Pancreas (tissue), 10 donors: ENCODE results near the gene MCM3AP. TPM values are rescaled to one million over a fixed set of nuclear protein-coding genes. Genes with fewer than 3 reads are reported as not detected.

ENCODE experiments used
- ATAC-seq, 4 donors: fragments of 200-7000 bp; cut with Tn5 transposase; one replicate each; pipeline versions ENCODE4 v1.8.0 to v1.9.1; 2020; ENCODE audit warnings: mild to moderate bottlenecking in 4 of 4, moderate library complexity in 4 of 4
- DNase-seq, 6 donors: peaks; one replicate each; pipeline ENCODE4 v3.0.0-alpha.2; 2020
- FAIRE-seq: peaks from 2 replicates; lab custom pipeline; 2012; peaks lifted over from hg19 to GRCh38; lab: Jason Lieb, UNC
- H3K27ac ChIP-seq, 4 donors: fragments of 200-600 bp; sonication (generic); 1 replicate in 3 of 4; 2 replicates in 1 of 4; pipeline versions ENCODE4 v1.5.0 to v1.8.0; 2020
- H3K27me3 ChIP-seq, 4 donors: fragments of 200-600 bp; one replicate each; pipeline ENCODE4 v1.8.0; 2021
- H3K36me3 ChIP-seq, 3 donors: fragments of 200-600 bp; sonication (generic) in 1 of 3; one replicate each; pipeline versions ENCODE4 v1.5.0 to v1.8.0; 2020 to 2021
- H3K4me1 ChIP-seq, 3 donors: fragments of 200-600 bp; one replicate each; pipeline ENCODE4 v1.8.0; 2021
- H3K4me3 ChIP-seq, 4 donors: fragments of 200-600 bp; sonication (generic) in 2 of 4; one replicate each; pipeline versions ENCODE4 v1.5.0 to v1.8.0; 2020 to 2021
- H3K9me3 ChIP-seq, 4 donors: fragments of 200-600 bp; one replicate each; pipeline ENCODE4 v1.8.0; 2021
- CTCF ChIP-seq, 4 donors: fragments of 200-600 bp; sonication (generic) in 3 of 4; IDR thresholded peaks; one replicate each; pipeline versions ENCODE4 v1.5.0 to v1.8.0; 2021; ENCODE audit warnings: antibody characterized with exemption in 4 of 4
- WGBS, 2 donors: extraction: QIAGEN DNeasy Blood & Tissue Kit; methylation state at CpG; one replicate each; pipeline ENCODE4 v1.1.7; 2013; 5-methylcytosine and 5-hydroxymethylcytosine counted together
- intact Hi-C, 3 donors: fragments of 100-400 bp; cut with DNase I; formaldehyde crosslinking; loops; one replicate each; pipeline versions ENCODE4 v1.11.1 to v1.14.2; 2022
- polyA plus RNA-seq, 2 donors: library from polyadenylated mRNA; stranded (reverse); fragments of 200-250 nt; gene quantifications; one replicate each; pipeline ENCODE4 v1.2.3, GENCODE V29; 2013
- total RNA-seq, 6 donors: library from RNA; stranded (reverse); fragmentation: NEBNext Ultra II Directional in 4 of 6; extraction: Animal tissue kit (Norgen Biotek cat#: 25700) in 4 of 6; gene quantifications; one replicate each; pipeline versions ENCODE4 v1.2.1 to v1.2.4, GENCODE V29; 2021 to 2023
- donor health status: healthy with polysubstance abuse.
- donor health status: DM: no; HTN: no; CAD: no; lungs with moderate emphysema.
- donor health status: DM: no; HTN: no; CAD: no.
- donor health status: control.
- donor health status: control.
- donor health status: Bipolar disorder and iron deficiency.
- donor health status: DM: yes; HTN: yes; CAD: no.
- donor health status: DM: no; HTN: no; CAD: no.
- donor health status: DM: no; HTN: no; CAD: no.
- donor health status: DM: yes; HTN: yes; CAD: no.

MCM3AP gene
- total and polyA plus RNA-seq, 8 donors, result 30.6 to 59.4 (median 38.0) TPM

DNA sequence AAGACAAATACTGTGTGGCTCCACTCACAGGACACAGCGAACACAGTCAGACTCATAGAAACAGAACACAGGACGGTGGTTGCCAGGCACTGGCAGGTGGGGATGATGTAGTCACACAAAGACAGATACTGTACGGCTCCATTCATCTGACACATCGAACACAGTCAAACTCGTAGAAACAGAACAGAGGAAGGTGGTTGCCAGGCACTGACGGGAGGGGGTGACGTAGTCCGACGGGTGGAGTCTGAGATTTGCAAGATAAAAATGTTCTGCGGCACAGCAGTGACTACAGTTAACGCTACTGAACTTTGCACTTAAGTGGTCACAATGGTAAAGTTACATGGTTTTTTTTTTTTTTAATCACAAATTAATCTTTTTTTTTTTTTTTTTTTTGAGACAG, 19.5 kb upstream of the MCM3AP start:
- intact Hi-C loops, result no loop called here
- ATAC-seq (peak in 3 of 4 donors; percentile 20 to 91 (median 84)), FAIRE-seq (no peak), DNase-seq (no peak)
- H3K27me3 ChIP-seq, result no peaks in the 10 kb centered on the region
- no peaks in the 10 kb centered on the region for H3K4me1 ChIP-seq
- no peaks in the 10 kb centered on the region for H3K36me3 ChIP-seq
- 92 to 94% methylated on average over 11 of the region's 11 CpGs for WGBS, 2 donors
- H3K27ac ChIP-seq, result no peak overlapping the region
- no peak for TF ChIP-seq CTCF (IDR thresholded peaks at IDR 0.05)
- H3K4me3 ChIP-seq, result no peak overlapping the region
- H3K9me3 ChIP-seq, result no peaks in the 10 kb centered on the region

DNA sequence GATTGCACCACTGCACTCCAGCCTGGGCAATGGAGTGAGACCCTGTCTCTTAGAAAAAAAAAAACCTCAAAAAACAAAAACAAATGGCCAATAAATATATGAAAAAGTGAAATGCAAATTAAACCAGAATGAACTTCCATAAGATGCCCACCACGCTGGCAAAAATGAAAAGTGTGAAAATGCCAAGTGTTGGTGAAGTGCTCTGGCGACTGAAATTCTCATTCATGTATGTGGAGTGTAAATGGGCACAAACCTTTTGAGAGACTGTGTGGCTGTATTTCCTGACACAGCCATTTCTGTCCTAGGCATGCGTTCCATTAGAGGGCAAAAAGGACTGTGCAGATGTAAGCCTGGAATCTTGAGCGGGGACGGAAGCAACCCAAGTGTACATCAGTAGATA, 19.0 kb upstream of the MCM3AP start:
- no peaks in the 10 kb centered on the region for H3K36me3 ChIP-seq
- no peaks in the 10 kb centered on the region for H3K9me3 ChIP-seq
- no peaks in the 10 kb centered on the region for H3K27me3 ChIP-seq
- FAIRE-seq, result no peak
- H3K4me1 ChIP-seq, result no peaks in the 10 kb centered on the region
- H3K4me3 ChIP-seq, result no peak overlapping the region
- no peak for ATAC-seq
- TF ChIP-seq CTCF (IDR thresholded peaks at IDR 0.05), result no peak
- intact Hi-C loops, result no loop called here
- H3K27ac ChIP-seq, result no peak overlapping the region
- no peak for DNase-seq
- 90 to 96% methylated on average over 5 of the region's 5 CpGs for WGBS, 2 donors

- no peak for FAIRE-seq
- no peak for ATAC-seq
- no peak overlapping the region for H3K4me3 ChIP-seq
- H3K4me1 ChIP-seq, result no peaks in the 10 kb centered on the region
- no peak overlapping the region for H3K27ac ChIP-seq
- peak in 1 of 6 donors; percentile 70 for DNase-seq
- H3K27me3 ChIP-seq, result no peaks in the 10 kb centered on the region
- intact Hi-C loops, result no loop called here
- H3K36me3 ChIP-seq, result no peaks in the 10 kb centered on the region
- no peaks in the 10 kb centered on the region for H3K9me3 ChIP-seq
- no peak for TF ChIP-seq CTCF (IDR thresholded peaks at IDR 0.05)
- WGBS, 2 donors, result 95 to 98% methylated on average over 11 to 14 of the region's 14 CpGs
These were observed 16.3 kb upstream of the MCM3AP start for GRCh38 chr21:46301759-46302158.

DNA sequence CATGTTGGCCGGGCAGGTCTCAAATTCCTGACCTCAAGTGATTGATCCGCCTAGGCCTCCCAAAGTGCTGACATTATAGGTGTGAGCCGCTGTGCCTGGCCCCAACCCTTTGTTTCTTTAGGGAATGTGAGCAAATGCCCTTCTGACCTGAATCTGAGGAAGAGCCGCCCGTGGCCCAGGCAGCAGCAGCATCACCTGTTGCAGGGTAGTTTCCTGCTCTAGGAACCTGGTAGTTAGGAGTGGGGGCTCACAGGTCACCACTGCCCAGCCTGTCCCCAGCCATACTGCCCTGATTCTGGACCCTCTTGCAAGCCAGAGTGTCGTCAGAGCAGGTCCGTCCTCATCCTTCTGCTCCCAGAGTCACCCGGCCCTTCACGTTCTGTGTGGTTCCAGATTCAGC, 13.8 kb upstream of the MCM3AP start:
- no peaks in the 10 kb centered on the region for H3K9me3 ChIP-seq
- no peak overlapping the region for H3K27ac ChIP-seq
- no peaks in the 10 kb centered on the region for H3K4me1 ChIP-seq
- intact Hi-C loops, result no loop called here
- H3K4me3 ChIP-seq, result no peak overlapping the region
- 86 to 87% methylated on average over 9 of the region's 9 CpGs for WGBS, 2 donors
- no peak for FAIRE-seq
- no peaks in the 10 kb centered on the region for H3K36me3 ChIP-seq
- ATAC-seq, result no peak
- H3K27me3 ChIP-seq, result no peaks in the 10 kb centered on the region
- no peak for DNase-seq
- TF ChIP-seq CTCF (IDR thresholded peaks at IDR 0.05), result no peak

- Histone ChIP-seq H3K27me3 (no peaks in the 10 kb centered on the region), H3K4me3 (peak overlapping the region in 2 of 4 donors; percentile 11 to 44), H3K9me3 (no peaks in the 10 kb centered on the region), H3K4me1 (no peaks in the 10 kb centered on the region), H3K27ac (peak overlapping the region in 2 of 4 donors; percentile 44 to 48), H3K36me3 (no peaks in the 10 kb centered on the region)
- peak; percentile 33 to 78 (median 65) for ATAC-seq
- peak in 1 of 6 donors; percentile 65 for DNase-seq
- no peak for TF ChIP-seq CTCF (IDR thresholded peaks at IDR 0.05)
- intact Hi-C loops, result no loop called here
- WGBS, 2 donors, result 5 to 7% methylated on average over 76 to 84 of the region's 84 CpGs
- FAIRE-seq, result no peak
These were observed 12.2 kb upstream of the MCM3AP start for GRCh38 chr21:46297338-46298271.
